Chondrocyte (in vitro differentiated cells): ENCODE results near the gene NPHS1. TPM values are rescaled to one million over a fixed set of nuclear protein-coding genes. Genes with fewer than 3 reads are reported as not detected.

Experiments used
- DNase-seq: peaks from one replicate; pipeline ENCODE4 v3.0.0; 2021; ENCODE audit warnings: mixed read lengths, low spot score
- H3K27ac Mint-ChIP-seq: one replicate; pipeline ENCODE4 v1.8.0; 2021; ENCODE audit warnings: mild to moderate bottlenecking, moderate library complexity, mixed read lengths; ENCODE audit not compliant: unreplicated experiment
- H3K27me3 Mint-ChIP-seq: 2 replicates; pipeline ENCODE4 v1.8.0; 2021; ENCODE audit warnings: low read depth, mixed read lengths
- H3K36me3 Mint-ChIP-seq: 2 replicates; pipeline ENCODE4 v1.8.0; 2021; ENCODE audit warnings: low read depth, mixed read lengths
- H3K4me1 Mint-ChIP-seq: 2 replicates; pipeline ENCODE4 v1.8.0; 2021; ENCODE audit warnings: low read depth, mild to moderate bottlenecking, mixed read lengths
- H3K4me3 Mint-ChIP-seq: one replicate; pipeline ENCODE4 v1.8.0; 2021; ENCODE audit warnings: mild to moderate bottlenecking, moderate library complexity, mixed read lengths; ENCODE audit not compliant: unreplicated experiment
- H3K9me3 Mint-ChIP-seq: 2 replicates; pipeline ENCODE4 v1.8.0; 2021; ENCODE audit warnings: low read depth, mixed read lengths
- CTCF ChIP-seq: fragments of 200-600 bp; sonication (generic); IDR thresholded peaks from 2 replicates; pipeline ENCODE4 v1.5.0; 2021; ENCODE audit warnings: antibody characterized with exemption, mild to moderate bottlenecking, moderate library complexity
- total RNA-seq: library from RNA; stranded (reverse); gene quantifications from 3 replicates; pipeline ENCODE4 v1.2.1, GENCODE V29; 2021

Gene NPHS1
- total RNA-seq, 1 donor from 2014 or later, result not detected

- Mint-ChIP-seq H3K4me1 (no peaks in the 10 kb centered on the region), H3K27me3 (peaks cover 32% of the 10 kb centered on the region), H3K27ac (no peak overlapping the region), H3K36me3 (no peaks in the 10 kb centered on the region), H3K4me3 (no peak overlapping the region), H3K9me3 (no peaks in the 10 kb centered on the region)
- no peak for TF ChIP-seq CTCF
- DNase-seq, result no peak
These were observed 40.7 kb downstream of the NPHS1 start for GRCh38 chr19:35811317-35812219.

DNA sequence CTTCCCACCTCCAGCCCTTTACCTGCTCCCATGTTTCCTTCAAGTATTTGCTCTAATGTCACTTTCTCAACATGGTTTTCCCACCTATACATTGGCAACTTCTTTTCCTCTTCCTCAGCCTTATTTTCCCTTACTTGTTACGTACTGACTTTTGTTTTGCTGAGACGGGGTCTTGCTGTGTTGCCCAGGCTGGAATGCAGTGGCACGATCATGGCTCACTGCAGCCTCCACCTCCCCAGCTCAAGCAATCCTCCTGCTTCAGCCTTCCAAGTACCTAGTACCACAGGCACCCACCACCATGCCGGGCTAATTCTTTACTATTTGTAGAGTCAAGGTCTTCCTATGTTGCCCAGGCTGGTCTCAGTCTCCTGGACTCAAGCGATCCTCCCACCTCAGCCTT is 44.7 kb downstream of the NPHS1 start:
- Mint-ChIP-seq H3K4me1 (no peaks in the 10 kb centered on the region), H3K36me3 (no peaks in the 10 kb centered on the region), H3K27ac (no peak overlapping the region), H3K4me3 (no peak overlapping the region), H3K9me3 (no peaks in the 10 kb centered on the region), H3K27me3 (peaks cover 37% of the 10 kb centered on the region)
- TF ChIP-seq CTCF, result no peak
- no peak for DNase-seq

DNA sequence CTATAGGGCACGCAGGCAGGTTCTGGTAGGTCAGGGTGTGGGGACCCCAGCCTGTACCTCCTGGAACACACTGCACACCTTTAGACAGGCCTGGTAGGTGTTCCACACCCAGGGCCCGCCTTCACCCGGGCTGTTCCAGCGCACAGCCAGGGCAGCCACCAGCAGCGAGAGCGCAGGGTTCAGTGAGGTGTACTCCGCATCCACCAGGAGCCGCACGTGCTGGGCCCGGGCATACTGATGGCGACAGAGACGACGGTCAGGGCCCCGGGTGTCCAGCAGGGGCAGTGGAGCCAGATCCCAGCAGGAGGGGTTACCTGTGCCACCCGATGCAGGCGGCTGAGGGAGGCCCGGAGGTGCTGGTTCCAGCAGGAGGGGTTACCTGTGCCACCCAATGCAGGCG is 45.7 kb downstream of the NPHS1 start:
- no peak overlapping the region for H3K4me3 Mint-ChIP-seq
- no peaks in the 10 kb centered on the region for H3K4me1 Mint-ChIP-seq
- TF ChIP-seq CTCF, result no peak
- H3K27ac Mint-ChIP-seq, result no peak overlapping the region
- H3K9me3 Mint-ChIP-seq, result peaks cover 4% of the 10 kb centered on the region
- H3K27me3 Mint-ChIP-seq, result peaks cover 40% of the 10 kb centered on the region
- no peak for DNase-seq
- H3K36me3 Mint-ChIP-seq, result no peaks in the 10 kb centered on the region

DNA sequence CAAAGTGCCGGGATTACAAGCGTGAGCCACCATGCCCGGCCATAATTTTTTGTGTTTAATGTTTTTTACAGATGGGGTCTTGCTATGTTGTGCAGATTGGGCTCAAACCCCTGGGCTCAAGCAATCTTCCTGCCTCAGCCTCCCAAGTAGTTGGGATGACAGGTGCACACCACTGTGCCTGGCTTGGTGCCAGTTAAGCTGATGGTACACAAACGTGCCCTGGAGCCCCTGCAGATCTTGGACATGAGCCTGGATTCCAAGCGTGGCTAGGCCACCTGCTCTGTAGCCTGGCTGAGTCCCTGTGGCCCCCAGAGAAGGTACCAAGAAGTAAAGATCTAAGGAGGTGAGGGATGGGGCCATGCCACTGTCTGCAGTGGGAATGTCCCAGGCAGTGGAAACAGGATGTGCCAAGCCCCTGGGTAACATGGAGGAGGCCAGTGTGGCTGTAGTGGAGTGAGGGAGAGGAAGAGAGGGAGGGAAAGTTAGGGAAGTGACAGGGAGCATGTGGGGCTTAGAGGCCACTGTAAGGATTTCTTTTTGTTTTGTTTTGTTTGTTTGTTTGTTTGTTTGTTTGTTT is 46.7 kb downstream of the NPHS1 start:
- Mint-ChIP-seq H3K27ac (no peak overlapping the region), H3K4me1 (no peaks in the 10 kb centered on the region), H3K9me3 (peaks cover 4% of the 10 kb centered on the region), H3K27me3 (peaks cover 35% of the 10 kb centered on the region), H3K4me3 (no peak overlapping the region), H3K36me3 (no peaks in the 10 kb centered on the region)
- TF ChIP-seq CTCF, result no peak
- DNase-seq, result no peak

- H3K4me3 Mint-ChIP-seq, result no peak overlapping the region
- DNase-seq, result no peak
These were observed 50.5 kb downstream of the NPHS1 start for GRCh38 chr19:35801828-35802227.

More at GRCh38 chr19:35801828-35802227, 50.5 kb downstream of the NPHS1 start:
- no peaks in the 10 kb centered on the region for H3K36me3 Mint-ChIP-seq
- H3K27ac Mint-ChIP-seq, result no peak overlapping the region
- H3K4me1 Mint-ChIP-seq, result no peaks in the 10 kb centered on the region
- peaks cover 30% of the 10 kb centered on the region for H3K27me3 Mint-ChIP-seq
- H3K9me3 Mint-ChIP-seq, result peaks cover 4% of the 10 kb centered on the region
- no peak for TF ChIP-seq CTCF
